GF-D8 (cell line): ENCODE data around the gene CAMP.
A peak's percentile ranks its signal among the peaks of the same experiment; 100 is the strongest.

Experiments used
- DNase-seq: peaks from one replicate; lab custom pipeline; 2025; lab: John Stamatoyannopoulos, UW

The CAMP gene

DNA sequence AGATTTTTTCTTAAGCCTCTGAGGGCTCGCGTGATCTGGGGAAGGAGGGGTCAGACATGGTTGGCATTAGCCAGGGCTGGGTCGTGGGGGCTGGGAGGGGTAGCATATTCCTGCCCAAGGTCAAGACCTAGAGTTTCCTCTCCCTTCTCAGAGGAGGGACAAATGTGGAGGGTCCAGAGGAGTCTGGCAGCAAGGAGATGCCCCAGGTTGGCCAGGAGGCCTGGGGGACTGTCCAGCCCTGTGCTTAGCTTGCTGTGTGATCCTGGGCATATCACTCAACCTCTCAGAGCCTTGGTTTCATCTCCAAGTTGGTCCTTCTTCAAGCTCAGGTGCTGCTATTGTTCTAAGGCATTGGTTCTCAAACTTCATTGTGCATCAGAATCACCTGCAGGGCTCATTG, 9.1 kb upstream of the CAMP start:
- DNase-seq: no peak

- DNase-seq: no peak
These were observed 8.3 kb upstream of the CAMP start for GRCh38 chr3:48215019-48215418.

GRCh38 chr3:48215466-48215865, 7.8 kb upstream of the CAMP start:
- DNase-seq: no peak

- no peak for DNase-seq
These were observed 7.4 kb upstream of the CAMP start for GRCh38 chr3:48215876-48216275.

GRCh38 chr3:48217449-48217848, 5.8 kb upstream of the CAMP start:
- DNase-seq: no peak

DNA sequence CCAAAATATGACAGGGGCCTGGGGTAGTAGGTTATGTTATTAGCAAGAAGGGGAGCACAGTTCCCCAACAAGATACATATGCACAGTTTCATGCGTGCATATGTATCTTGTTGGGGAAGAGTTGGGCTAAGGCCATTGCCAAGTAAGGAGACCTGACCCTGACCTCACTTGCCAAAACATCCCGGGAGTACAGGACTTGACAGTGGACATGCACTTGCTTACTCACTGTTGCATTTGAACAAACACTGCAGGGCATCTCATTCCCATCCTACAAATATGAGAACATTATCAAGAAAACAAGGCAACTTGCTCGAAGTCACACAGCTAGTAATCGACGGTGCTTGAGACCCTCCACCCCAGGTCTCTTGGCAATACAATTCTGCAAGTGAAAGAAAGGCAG, 4.8 kb upstream of the CAMP start:
- DNase-seq: no peak

DNA sequence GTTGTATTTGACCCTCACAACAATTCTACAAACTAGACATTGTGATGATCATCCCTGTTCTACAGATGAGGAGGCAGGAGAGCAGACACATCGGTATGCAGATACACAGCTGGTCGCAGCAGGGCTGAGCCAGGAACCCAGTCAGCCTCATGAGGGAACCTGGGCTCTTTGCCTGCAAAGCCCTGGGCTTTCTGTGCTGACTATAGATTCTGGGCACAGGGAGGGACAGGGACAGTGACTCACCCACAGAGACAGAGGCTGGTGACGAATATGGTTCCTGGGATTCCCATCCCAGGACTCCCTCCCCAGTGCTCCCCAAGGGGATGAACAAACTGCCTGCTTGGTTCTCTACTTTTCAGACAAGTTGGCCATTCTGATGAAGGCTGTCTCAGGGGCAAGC, 3.8 kb upstream of the CAMP start:
- no peak for DNase-seq

DNA sequence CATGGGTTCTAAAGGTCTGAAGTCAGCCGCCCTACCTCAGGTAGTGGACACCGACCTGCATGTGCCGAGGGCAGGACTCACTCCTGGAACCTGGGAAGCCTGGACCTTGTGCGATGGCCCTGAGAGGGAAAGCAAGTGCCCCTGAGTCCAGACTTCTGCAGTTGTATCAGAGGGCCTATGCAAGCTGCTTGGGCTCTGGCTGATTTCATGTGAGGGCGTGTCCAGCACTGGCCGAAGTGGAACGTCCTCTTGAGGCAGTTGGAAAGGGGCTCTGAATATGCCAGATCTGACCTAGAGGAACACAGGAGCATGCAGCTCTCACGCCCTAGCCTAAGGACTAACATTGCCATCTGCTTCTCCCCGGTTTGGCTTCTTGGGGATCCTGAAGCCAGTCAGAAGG, 2.5 kb upstream of the CAMP start:
- DNase-seq: no peak

DNA sequence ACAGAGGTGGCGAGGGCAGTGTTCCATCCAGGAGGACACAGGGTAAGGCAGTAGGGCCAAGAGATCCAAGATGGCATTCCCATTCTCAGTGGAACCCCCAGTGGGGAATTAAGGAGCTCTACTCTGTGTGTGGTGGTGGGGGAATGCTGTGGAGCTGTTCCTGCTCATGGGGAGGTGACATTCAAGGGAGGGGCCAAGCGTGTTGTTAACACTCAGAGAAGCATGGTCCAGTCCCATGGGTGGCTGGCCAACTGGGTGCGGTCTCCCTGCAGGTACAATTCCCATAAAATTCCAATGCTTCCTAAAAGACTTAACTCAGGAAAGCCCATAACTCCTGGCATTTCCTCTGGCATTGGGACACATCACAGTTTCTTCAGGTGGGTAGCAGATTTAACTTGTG, 2.3 kb downstream of the CAMP start:
- DNase-seq: no peak

GRCh38 chr3:48226939-48227338, 3.6 kb downstream of the CAMP start:
- DNase-seq: no peak

- no peak for DNase-seq
These were observed 8.9 kb downstream of the CAMP start for GRCh38 chr3:48232232-48232631.

GRCh38 chr3:48232734-48233133, 9.4 kb downstream of the CAMP start:
- peak; percentile 40 for DNase-seq

DNA sequence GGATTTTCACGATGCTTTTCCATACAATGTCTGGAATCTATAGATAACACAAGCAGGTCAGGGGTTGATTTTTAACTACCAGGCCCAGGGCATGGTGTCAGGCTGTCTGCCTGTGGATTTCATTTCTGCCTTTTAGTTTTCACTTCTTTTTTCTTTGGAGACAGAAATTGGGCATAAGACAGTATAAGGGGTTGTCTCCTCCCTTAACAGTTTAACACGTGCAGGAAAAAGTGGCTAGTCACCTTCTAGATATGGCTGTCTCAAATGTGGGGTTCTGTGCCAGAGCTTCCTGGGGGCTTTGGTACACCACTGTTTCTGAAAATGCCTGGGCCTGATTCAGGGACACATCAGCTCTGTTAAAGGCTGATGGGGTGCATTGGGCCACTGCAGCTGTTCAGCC, 10.2 kb downstream of the CAMP start:
- no peak for DNase-seq

- no peak for DNase-seq
These were observed 13.2 kb downstream of the CAMP start for GRCh38 chr3:48236531-48236930.

DNA sequence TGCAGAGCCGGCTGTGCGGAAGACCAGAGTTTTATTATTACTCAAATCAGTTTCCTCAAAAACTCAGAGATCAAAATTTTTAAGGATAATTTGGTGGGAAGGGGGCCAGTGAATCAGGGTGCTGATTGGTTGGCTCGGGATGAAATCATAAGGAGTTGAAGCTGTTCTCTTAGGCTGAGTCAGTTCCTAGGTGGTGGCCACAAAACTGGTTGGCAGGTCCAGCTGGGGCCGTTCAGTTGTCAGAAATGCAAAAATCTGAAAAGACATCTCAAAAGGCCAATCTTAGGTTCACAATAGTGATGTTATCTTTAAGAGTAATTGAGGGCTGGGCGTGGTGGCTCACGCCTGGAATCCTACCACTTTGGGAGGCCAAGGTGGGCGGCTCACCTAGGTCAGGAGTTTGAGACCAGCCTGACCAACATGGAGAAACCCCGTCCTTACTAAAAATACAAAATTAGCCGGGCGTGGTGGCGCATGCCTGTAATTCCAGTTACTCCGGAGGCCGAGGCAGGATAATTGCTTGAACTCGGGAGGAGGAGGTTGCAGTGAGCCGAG, 15.3 kb downstream of the CAMP start:
- no peak for DNase-seq

- DNase-seq: no peak
These were observed 17.0 kb downstream of the CAMP start for GRCh38 chr3:48240000-48240963.

DNA sequence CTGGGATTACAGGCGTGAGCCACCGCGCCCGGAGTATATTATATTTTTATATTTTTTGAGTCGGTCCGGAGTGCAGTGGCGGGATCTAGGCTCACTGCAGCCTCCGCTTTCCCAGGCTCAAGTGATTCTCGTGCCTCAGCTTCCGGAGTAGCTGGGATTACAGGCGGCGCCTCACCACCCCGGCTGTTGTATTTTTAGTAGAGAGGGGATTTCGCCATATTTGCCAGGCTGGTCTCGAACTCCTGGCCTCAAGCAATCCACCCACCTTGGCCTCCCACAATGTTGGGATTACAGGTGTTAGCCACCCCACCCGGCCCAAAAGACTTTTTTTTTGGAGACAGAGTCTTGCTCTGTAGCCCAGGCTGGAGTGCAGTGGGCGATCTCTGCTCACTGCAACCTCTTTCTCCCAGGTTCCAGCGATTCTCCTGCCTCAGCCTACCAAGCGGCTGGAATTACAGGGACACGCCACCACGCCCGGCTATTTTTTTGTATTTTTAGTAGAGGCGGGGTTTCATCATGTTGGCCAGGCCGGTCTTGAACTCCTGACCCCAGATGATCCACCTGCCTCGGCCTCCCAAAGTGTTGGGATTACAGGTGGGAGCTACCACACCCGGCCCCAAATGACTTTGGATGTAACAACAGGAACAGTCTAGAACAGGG, 18.6 kb downstream of the CAMP start:
- DNase-seq: no peak

GRCh38 chr3:48243886-48244285, 20.6 kb downstream of the CAMP start:
- no peak for DNase-seq

GRCh38 chr3:48244461-48244860, 21.2 kb downstream of the CAMP start:
- DNase-seq: no peak

DNA sequence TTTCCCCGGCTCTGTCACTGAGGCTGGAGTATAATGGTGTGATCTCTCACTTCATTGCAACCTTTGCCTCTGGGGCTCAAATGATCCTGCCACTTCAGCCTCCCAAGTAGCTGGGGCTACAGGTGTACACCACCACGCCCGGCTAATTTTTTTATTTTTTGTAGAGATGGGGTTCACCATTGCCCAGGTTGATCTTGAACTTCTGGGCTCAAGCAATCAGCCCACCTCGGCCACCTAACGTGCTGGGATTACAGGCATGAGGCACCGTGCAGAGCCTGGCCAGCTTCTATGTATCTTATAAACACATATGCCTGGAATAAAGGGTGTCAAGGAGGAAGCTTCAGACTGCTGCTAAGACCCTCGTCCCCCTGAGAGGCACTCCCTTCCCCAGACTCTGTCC, 21.8 kb downstream of the CAMP start:
- DNase-seq: no peak

GRCh38 chr3:48247401-48247811, 24.1 kb downstream of the CAMP start:
- DNase-seq: no peak

- DNase-seq: no peak
These were observed 25.0 kb downstream of the CAMP start for GRCh38 chr3:48248095-48248850.
